Measurements from ENCODE around the gene ZRSR2.

Gene ZRSR2

GRCh38 chrX:15804563-15804962, 14.3 kb downstream of the ZRSR2 start:
- Histone ChIP-seq H3K4me1 (ENCODE audit: control insufficient read depth, insufficient read depth, low read length) (no peaks in the 10 kb centered on the region), H3K9me3 (ENCODE audit: control insufficient read depth, low read length) (no peaks in the 10 kb centered on the region), H3K27me3 (ENCODE audit: control insufficient read depth, insufficient read depth, low read length, poor library complexity, severe bottlenecking) (no peaks in the 10 kb centered on the region), H3K36me3 (ENCODE audit: control insufficient read depth, insufficient read depth, low read length) (no peaks in the 10 kb centered on the region), H3K4me3 (ENCODE audit: insufficient read depth, low read depth, low read length) (no peak overlapping the region), H3K27ac (ENCODE audit: insufficient read depth, low read depth, low read length, poor library complexity, severe bottlenecking) (no peak overlapping the region)

- no peaks in the 10 kb centered on the region for H3K9me3 ChIP-seq (ENCODE audit: control insufficient read depth, low read length)
- no peaks in the 10 kb centered on the region for H3K4me1 ChIP-seq (ENCODE audit: control insufficient read depth, insufficient read depth, low read length)
- H3K27ac ChIP-seq (ENCODE audit: insufficient read depth, low read depth, low read length, poor library complexity, severe bottlenecking): no peak overlapping the region
- no peak overlapping the region for H3K4me3 ChIP-seq (ENCODE audit: insufficient read depth, low read depth, low read length)
- 78 to 95% methylated on average over 2 to 3 of the region's 4 CpGs for WGBS, 2 experiments
- no peaks in the 10 kb centered on the region for H3K36me3 ChIP-seq (ENCODE audit: control insufficient read depth, insufficient read depth, low read length)
- H3K27me3 ChIP-seq (ENCODE audit: control insufficient read depth, insufficient read depth, low read length, poor library complexity, severe bottlenecking): no peaks in the 10 kb centered on the region
Measured at GRCh38 chrX:15808254-15808653, 18.0 kb downstream of the ZRSR2 start.

GRCh38 chrX:15812192-15812938, 22.1 kb downstream of the ZRSR2 start:
- 97 to 100% methylated on average over 3 to 7 of the region's 8 CpGs for WGBS, 2 experiments
- H3K27me3 ChIP-seq (ENCODE audit: control insufficient read depth, insufficient read depth, low read length, poor library complexity, severe bottlenecking): no peaks in the 10 kb centered on the region
- no peaks in the 10 kb centered on the region for H3K9me3 ChIP-seq (ENCODE audit: control insufficient read depth, low read length)
- H3K4me1 ChIP-seq (ENCODE audit: control insufficient read depth, insufficient read depth, low read length): no peaks in the 10 kb centered on the region
- no peak overlapping the region for H3K27ac ChIP-seq (ENCODE audit: insufficient read depth, low read depth, low read length, poor library complexity, severe bottlenecking)
- no peaks in the 10 kb centered on the region for H3K36me3 ChIP-seq (ENCODE audit: control insufficient read depth, insufficient read depth, low read length)
- H3K4me3 ChIP-seq (ENCODE audit: insufficient read depth, low read depth, low read length): no peak overlapping the region

GRCh38 chrX:15813416-15813815, 23.1 kb downstream of the ZRSR2 start:
- Histone ChIP-seq H3K27me3 (ENCODE audit: control insufficient read depth, insufficient read depth, low read length, poor library complexity, severe bottlenecking) (no peaks in the 10 kb centered on the region), H3K27ac (ENCODE audit: insufficient read depth, low read depth, low read length, poor library complexity, severe bottlenecking) (no peak overlapping the region), H3K4me3 (ENCODE audit: insufficient read depth, low read depth, low read length) (no peak overlapping the region), H3K36me3 (ENCODE audit: control insufficient read depth, insufficient read depth, low read length) (no peaks in the 10 kb centered on the region), H3K4me1 (ENCODE audit: control insufficient read depth, insufficient read depth, low read length) (no peaks in the 10 kb centered on the region), H3K9me3 (ENCODE audit: control insufficient read depth, low read length) (no peaks in the 10 kb centered on the region)
- 100% methylated on average over 1 of the region's 1 CpG for WGBS, 2 experiments

- Histone ChIP-seq H3K9me3 (ENCODE audit: control insufficient read depth, low read length) (no peaks in the 10 kb centered on the region), H3K36me3 (ENCODE audit: control insufficient read depth, insufficient read depth, low read length) (no peaks in the 10 kb centered on the region), H3K4me1 (ENCODE audit: control insufficient read depth, insufficient read depth, low read length) (no peaks in the 10 kb centered on the region), H3K4me3 (ENCODE audit: insufficient read depth, low read depth, low read length) (no peak overlapping the region), H3K27ac (ENCODE audit: insufficient read depth, low read depth, low read length, poor library complexity, severe bottlenecking) (no peak overlapping the region), H3K27me3 (ENCODE audit: control insufficient read depth, insufficient read depth, low read length, poor library complexity, severe bottlenecking) (no peaks in the 10 kb centered on the region)
- 93 to 95% methylated on average over 4 to 5 of the region's 6 CpGs for WGBS, 2 experiments
Measured at GRCh38 chrX:15814771-15815365, 24.6 kb downstream of the ZRSR2 start.

- peaks cover 4% of the 10 kb centered on the region for H3K36me3 ChIP-seq (ENCODE audit: control insufficient read depth, insufficient read depth, low read length)
- H3K4me1 ChIP-seq (ENCODE audit: control insufficient read depth, insufficient read depth, low read length): no peaks in the 10 kb centered on the region
- H3K4me3 ChIP-seq (ENCODE audit: insufficient read depth, low read depth, low read length): no peak overlapping the region
- WGBS, 2 experiments: 55 to 70% methylated on average over 7 to 10 of the region's 10 CpGs
- H3K27ac ChIP-seq (ENCODE audit: insufficient read depth, low read depth, low read length, poor library complexity, severe bottlenecking): no peak overlapping the region
- no peaks in the 10 kb centered on the region for H3K27me3 ChIP-seq (ENCODE audit: control insufficient read depth, insufficient read depth, low read length, poor library complexity, severe bottlenecking)
- no peaks in the 10 kb centered on the region for H3K9me3 ChIP-seq (ENCODE audit: control insufficient read depth, low read length)
Measured at GRCh38 chrX:15815779-15816437, 25.6 kb downstream of the ZRSR2 start.

GRCh38 chrX:15816438-15816809, 26.1 kb downstream of the ZRSR2 start:
- H3K4me1 ChIP-seq (ENCODE audit: control insufficient read depth, insufficient read depth, low read length): no peaks in the 10 kb centered on the region
- H3K4me3 ChIP-seq (ENCODE audit: insufficient read depth, low read depth, low read length): no peak overlapping the region
- 0% methylated on average over 1 of the region's 1 CpG for WGBS, 2 experiments
- no peaks in the 10 kb centered on the region for H3K27me3 ChIP-seq (ENCODE audit: control insufficient read depth, insufficient read depth, low read length, poor library complexity, severe bottlenecking)
- peaks cover 4% of the 10 kb centered on the region for H3K36me3 ChIP-seq (ENCODE audit: control insufficient read depth, insufficient read depth, low read length)
- no peaks in the 10 kb centered on the region for H3K9me3 ChIP-seq (ENCODE audit: control insufficient read depth, low read length)
- H3K27ac ChIP-seq (ENCODE audit: insufficient read depth, low read depth, low read length, poor library complexity, severe bottlenecking): no peak overlapping the region

- Histone ChIP-seq H3K27me3 (ENCODE audit: control insufficient read depth, insufficient read depth, low read length, poor library complexity, severe bottlenecking) (no peaks in the 10 kb centered on the region), H3K4me3 (ENCODE audit: insufficient read depth, low read depth, low read length) (no peak overlapping the region), H3K27ac (ENCODE audit: insufficient read depth, low read depth, low read length, poor library complexity, severe bottlenecking) (no peak overlapping the region), H3K9me3 (ENCODE audit: control insufficient read depth, low read length) (no peaks in the 10 kb centered on the region), H3K4me1 (ENCODE audit: control insufficient read depth, insufficient read depth, low read length) (no peaks in the 10 kb centered on the region), H3K36me3 (ENCODE audit: control insufficient read depth, insufficient read depth, low read length) (peaks cover 4% of the 10 kb centered on the region)
- 53 to 90% methylated on average over 2 to 3 of the region's 4 CpGs for WGBS, 2 experiments
Measured at GRCh38 chrX:15816886-15817285, 26.6 kb downstream of the ZRSR2 start.

- no peak overlapping the region for H3K27ac ChIP-seq (ENCODE audit: insufficient read depth, low read depth, low read length, poor library complexity, severe bottlenecking)
- H3K27me3 ChIP-seq (ENCODE audit: control insufficient read depth, insufficient read depth, low read length, poor library complexity, severe bottlenecking): no peaks in the 10 kb centered on the region
- no peaks in the 10 kb centered on the region for H3K4me1 ChIP-seq (ENCODE audit: control insufficient read depth, insufficient read depth, low read length)
- H3K9me3 ChIP-seq (ENCODE audit: control insufficient read depth, low read length): no peaks in the 10 kb centered on the region
- peaks cover 4% of the 10 kb centered on the region for H3K36me3 ChIP-seq (ENCODE audit: control insufficient read depth, insufficient read depth, low read length)
- H3K4me3 ChIP-seq (ENCODE audit: insufficient read depth, low read depth, low read length): no peak overlapping the region
- WGBS, 2 experiments: 94 to 95% methylated on average over 13 to 14 of the region's 14 CpGs
Measured at GRCh38 chrX:15820106-15821073, 30.1 kb downstream of the ZRSR2 start.

GRCh38 chrX:15822922-15823321, 32.6 kb downstream of the ZRSR2 start:
- WGBS, 2 experiments: 94% methylated on average over 21 of the region's 23 CpGs
- Histone ChIP-seq H3K36me3 (ENCODE audit: control insufficient read depth, insufficient read depth, low read length) (peaks cover 4% of the 10 kb centered on the region), H3K4me1 (ENCODE audit: control insufficient read depth, insufficient read depth, low read length) (no peaks in the 10 kb centered on the region), H3K4me3 (ENCODE audit: insufficient read depth, low read depth, low read length) (no peak overlapping the region), H3K27ac (ENCODE audit: insufficient read depth, low read depth, low read length, poor library complexity, severe bottlenecking) (no peak overlapping the region), H3K27me3 (ENCODE audit: control insufficient read depth, insufficient read depth, low read length, poor library complexity, severe bottlenecking) (no peaks in the 10 kb centered on the region), H3K9me3 (ENCODE audit: control insufficient read depth, low read length) (no peaks in the 10 kb centered on the region)
